K562 (cell line): ENCODE results near the gene TRAPPC4. TPM values are rescaled to one million over a fixed set of nuclear protein-coding genes. Genes with fewer than 3 reads are reported as not detected.
A peak's percentile ranks its signal among the peaks of the same experiment; 100 is the strongest.

Experiments
- ATAC-seq: fragments of 200-7000 bp; cut with Tn5 transposase; 3 replicates; pipeline ENCODE4 v1.9.1; 2020; ENCODE audit warnings: moderate library complexity
- BruUV-seq: library from RNA; stranded (reverse); fragments of 400-500 nt; replicated peaks from 2 replicates; lab custom pipeline; 2021; lab: Mats Ljungman, UMichigan
- CTCF ChIA-PET: fragments of 300-600 bp; formaldehyde crosslinking; extraction: SDS; loops from one replicate; lab custom pipeline; 2021; ENCODE audit warnings: low intra/inter-chr PET ratio; lab: Yijun Ruan, JAX
- POLR2A ChIA-PET: fragments of 300-600, 350-650 bp; sonication (Branson Sonifier 250); formaldehyde crosslinking; extraction: SDS; loops from one replicate; lab custom pipeline; 2021; ENCODE audit warnings: antibody characterized with exemption, inconsistent platforms; lab: Yijun Ruan, JAX
- DNase-seq, 4 experiments: peaks; one replicate each; pipeline versions ENCODE4 v3.0.0 to v3.0.0-alpha.2; 2011 to 2018; ENCODE audit warnings: low spot score in 3 of 4, mixed read lengths in 3 of 4; ENCODE audit errors: extremely low read depth in 1 of 4
- FAIRE-seq: peaks from 2 replicates; lab custom pipeline; 2011; peaks lifted over from hg19 to GRCh38; lab: Jason Lieb, UNC
- H2AFZ ChIP-seq: 2 replicates; pipeline ENCODE4 v1.6.0; 2011; ENCODE audit warnings: low read depth, low read length, control low read depth, inconsistent platforms
- H3K27ac ChIP-seq: fragments of 200-600 bp; 3 replicates; pipeline ENCODE4 v1.8.0; 2011; ENCODE audit warnings: low read depth, mild to moderate bottlenecking, control low read depth, inconsistent platforms, low read length, moderate library complexity, mixed read lengths; ENCODE audit errors: extremely low read depth
- H3K27me3 ChIP-seq, 2 experiments: fragments of 300-600 bp in 1 of 2; 2 replicates in 1 of 2; 3 replicates in 1 of 2; pipeline versions ENCODE4 v1.6.0 to v1.8.0; 2011; ENCODE audit warnings: inconsistent platforms in 2 of 2, low read length in 2 of 2, mild to moderate bottlenecking in 1 of 2, mixed read lengths in 1 of 2, moderate library complexity in 1 of 2; ENCODE audit not compliant: control insufficient read depth in 2 of 2, insufficient read depth in 2 of 2
- H3K36me3 ChIP-seq: fragments of 300-600 bp; 3 replicates; pipeline ENCODE4 v1.8.0; 2011; ENCODE audit warnings: mild to moderate bottlenecking, low read length, inconsistent platforms; ENCODE audit not compliant: control insufficient read depth, insufficient read depth
- H3K4me1 ChIP-seq, 2 experiments: fragments of 200-600 bp in 1 of 2; replicated peaks in 1 of 2; 2 replicates in 1 of 2; 3 replicates in 1 of 2; pipeline versions ENCODE4 v1.5.1 to v1.8.0; 2011; ENCODE audit warnings: inconsistent platforms in 2 of 2, low read length in 2 of 2, mild to moderate bottlenecking in 1 of 2, mixed read lengths in 1 of 2, moderate library complexity in 1 of 2; ENCODE audit not compliant: control insufficient read depth in 2 of 2, insufficient read depth in 2 of 2
- H3K4me2 ChIP-seq: 2 replicates; pipeline ENCODE4 v1.6.1; 2011; ENCODE audit warnings: low read length, control low read depth, inconsistent platforms, mixed read lengths; ENCODE audit not compliant: insufficient read depth
- H3K4me3 ChIP-seq: fragments of 200-600 bp; sonication (generic), shearing (Covaris generic); 2 replicates; pipeline ENCODE4 v1.5.1; 2016; ENCODE audit warnings: control low read depth, inconsistent platforms
- H3K79me2 ChIP-seq: fragments of 200-600 bp; 3 replicates; pipeline ENCODE4 v1.8.0; 2011; ENCODE audit warnings: low read length, inconsistent platforms; ENCODE audit not compliant: control insufficient read depth, insufficient read depth
- H3K9ac ChIP-seq, 2 experiments: 2 replicates each; pipeline versions ENCODE4 v1.6.0 to v1.6.1; 2011; ENCODE audit warnings: low read depth in 2 of 2, low read length in 2 of 2, control low read depth in 1 of 2, inconsistent platforms in 1 of 2, mild to moderate bottlenecking in 1 of 2, mixed read lengths in 1 of 2; ENCODE audit not compliant: insufficient read depth in 1 of 2
- H3K9me1 ChIP-seq: one replicate; pipeline ENCODE4 v1.6.0; 2011; ENCODE audit warnings: inconsistent platforms, mild to moderate bottlenecking, low read length, moderate library complexity; ENCODE audit not compliant: control insufficient read depth, insufficient read depth
- H3K9me3 ChIP-seq: replicated peaks from 2 replicates; pipeline ENCODE4 v1.5.1; 2011; ENCODE audit warnings: low read depth, low read length, inconsistent platforms; ENCODE audit not compliant: control insufficient read depth, insufficient read depth
- H4K20me1 ChIP-seq: replicated peaks from 2 replicates; pipeline ENCODE4 v1.6.1; 2011; ENCODE audit warnings: low read length, inconsistent platforms, mixed read lengths; ENCODE audit not compliant: control insufficient read depth, insufficient read depth
- C11orf30 ChIP-seq: fragments of 450-650 bp; IDR thresholded peaks from 2 replicates; pipeline ENCODE4 v1.6.1; 2016; ENCODE audit warnings: low read depth, mild to moderate bottlenecking
- CEBPZ ChIP-seq: fragments of 150-350 bp; IDR thresholded peaks from 2 replicates; pipeline ENCODE4 v1.6.1; 2014; ENCODE audit warnings: low read depth, mild to moderate bottlenecking, low read length, borderline replicate concordance
- CHD1 ChIP-seq: fragments of 200-600 bp; sonication (generic); IDR thresholded peaks from one replicate; pipeline ENCODE4 v1.6.1; 2012; ENCODE audit warnings: mild to moderate bottlenecking, moderate library complexity, low read length, inconsistent platforms
- CREBBP ChIP-seq: IDR thresholded peaks from one replicate; pipeline ENCODE4 v1.6.1; 2012; ENCODE audit warnings: low read depth, mild to moderate bottlenecking, control low read depth, inconsistent platforms, low read length
- ETV1 ChIP-seq: fragments of 450-650 bp; conservative IDR thresholded peaks from 2 replicates; pipeline ENCODE4 v1.6.1; 2016; ENCODE audit warnings: missing genetic modification characterization, control low read depth, low read depth, missing compliant biosample characterization
- KDM5B ChIP-seq: fragments of 200-600 bp; sonication (generic); IDR thresholded peaks from 2 replicates; pipeline ENCODE4 v1.6.1; 2012; ENCODE audit warnings: low read depth, mild to moderate bottlenecking, moderate library complexity, low read length, control low read depth, inconsistent platforms; ENCODE audit not compliant: insufficient replicate concordance
- MAZ ChIP-seq, 2 experiments: fragments of 450-650 bp in 1 of 2; sonication (generic) in 1 of 2; formaldehyde crosslinking; IDR thresholded peaks in 1 of 2; conservative IDR thresholded peaks in 1 of 2; 2 replicates each; pipeline versions ENCODE4 v1.4.0 to v1.5.0; 2020; ENCODE audit warnings: mild to moderate bottlenecking in 1 of 2, missing genetic modification reagents in 1 of 2
- SMAD4 ChIP-seq: fragments of 250-450 bp; sonication (Bioruptor Pico); conservative IDR thresholded peaks from 2 replicates; pipeline ENCODE4 v1.8.0; 2021; ENCODE audit warnings: inconsistent platforms, mild to moderate bottlenecking, moderate library complexity
- TFAM ChIP-seq: fragments of 250-450 bp; sonication (Bioruptor Pico); conservative IDR thresholded peaks from 2 replicates; pipeline ENCODE4 v1.5.0; 2021; ENCODE audit warnings: mild to moderate bottlenecking, moderate library complexity
- U2AF2 ChIP-seq: fragments of 200-400 bp; formaldehyde crosslinking; optimal IDR thresholded peaks from 2 replicates; pipeline ENCODE3; 2017; ENCODE audit warnings: low read depth, mild to moderate bottlenecking, low read length
- ZBTB33 ChIP-seq: sonication (generic); formaldehyde crosslinking; IDR thresholded peaks from 2 replicates; pipeline ENCODE4 v1.8.1; 2023; ENCODE audit warnings: mild to moderate bottlenecking, missing genetic modification reagents
- WGBS: fragments of 100-300 bp; shearing (Covaris generic); methylation state at CpG from one replicate; pipeline ENCODE4 v1.1.6; 2016; ENCODE audit warnings: low coverage, mixed read lengths; ENCODE audit not compliant: insufficient coverage; ENCODE audit errors: missing lambda C conversion rate; 5-methylcytosine and 5-hydroxymethylcytosine counted together
- in situ Hi-C: fragments of 300-500 bp; cut with MboI; formaldehyde crosslinking; loops from 4 replicates; pipeline ENCODE4 v1.15.0; 2018; ENCODE audit warnings: inconsistent platforms, mixed read lengths
- intact Hi-C: fragments of 100-400 bp; cut with micrococcal nuclease; formaldehyde crosslinking; loops from 2 replicates; pipeline ENCODE4 v1.14.2; 2022
- polyA plus RNA-seq, 8 experiments: library from polyadenylated mRNA; depleted of rRNA in 4 of 8; stranded (reverse) in 5 of 8; unstranded in 3 of 8; fragments of >200 nt; fragmentation: Nextera tagmentation in 2 of 8; fragmentation: Illumina TruSeq in 1 of 8; extraction: Ambion mirVana in 2 of 8; extraction: Trizol in 1 of 8; gene quantifications; 2 replicates each; pipeline versions ENCODE4 v1.2.1 to v1.2.3, GENCODE V29; 2011 to 2014; ENCODE audit warnings: inconsistent platforms in 1 of 8, missing spikeins in 1 of 8
- total RNA-seq, 7 experiments: library from RNA; depleted of rRNA in 6 of 7; stranded (reverse); fragments of >200 nt in 6 of 7; fragmentation: Illumina TruSeq in 2 of 7; extraction: Trizol in 2 of 7; gene quantifications; 2 replicates each; pipeline versions ENCODE4 v1.2.1 to v1.2.3, GENCODE V29; 2011 to 2021; ENCODE audit warnings: low replicate concordance in 1 of 7
- TF ChIP-seq, protein P1 (sequence below): fragments of 450-650 bp; IDR thresholded peaks from one replicate; pipeline ENCODE4 v1.6.1; 2018; ENCODE audit warnings: mild to moderate bottlenecking, moderate library complexity; ENCODE audit not compliant: partially characterized antibody

Gene TRAPPC4
- total and polyA plus RNA-seq, 9 of the 15 experiments (the other 6 are each of a cell fraction or from before 2014, with no cell fraction given) = 121 to 524 (median 142) TPM

- in situ Hi-C loops = no loop called here
- CTCF ChIA-PET = no interaction called here
- TF ChIP-seq MAZ (CRISPR knock-in tag; conservative IDR thresholded peaks at IDR 0.05 in 1 of 2, IDR thresholded peaks at IDR 0.05 in 1 of 2) = no peak
- 0 out of 2 replicates have a peak, but pooled peaks have one; percentile 44 for TF ChIP-seq ZBTB33 (CRISPR knock-in tag)
- no peak for TF ChIP-seq U2AF2
- no peak for TF ChIP-seq C11orf30
- no peak for TF ChIP-seq CREBBP
- no peak for TF ChIP-seq CEBPZ
- TF ChIP-seq ETV1 (tag) = no peak
- TF ChIP-seq KDM5B = no peak
- TF ChIP-seq SMAD4 (CRISPR knock-in tag) = no peak
- TF ChIP-seq, protein P1, sequence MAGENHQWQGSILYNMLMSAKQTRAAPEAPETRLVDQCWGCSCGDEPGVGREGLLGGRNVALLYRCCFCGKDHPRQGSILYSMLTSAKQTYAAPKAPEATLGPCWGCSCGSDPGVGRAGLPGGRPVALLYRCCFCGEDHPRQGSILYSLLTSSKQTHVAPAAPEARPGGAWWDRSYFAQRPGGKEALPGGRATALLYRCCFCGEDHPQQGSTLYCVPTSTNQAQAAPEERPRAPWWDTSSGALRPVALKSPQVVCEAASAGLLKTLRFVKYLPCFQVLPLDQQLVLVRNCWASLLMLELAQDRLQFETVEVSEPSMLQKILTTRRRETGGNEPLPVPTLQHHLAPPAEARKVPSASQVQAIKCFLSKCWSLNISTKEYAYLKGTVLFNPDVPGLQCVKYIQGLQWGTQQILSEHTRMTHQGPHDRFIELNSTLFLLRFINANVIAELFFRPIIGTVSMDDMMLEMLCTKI = no peak
- no peak for TF ChIP-seq CHD1
- TF ChIP-seq TFAM (CRISPR knock-in tag) = no peak
Observed at GRCh38 chr11:118975771-118976709, 42.5 kb upstream of the TRAPPC4 start.

More at GRCh38 chr11:118975771-118976709, 42.5 kb upstream of the TRAPPC4 start:
- H3K36me3 ChIP-seq = no peaks in the 10 kb centered on the region
- H2AFZ ChIP-seq = no peak overlapping the region
- H3K4me2 ChIP-seq = no peak overlapping the region
- DNase-seq (peak in 2 of 4 experiments; percentile 37 to 40), ATAC-seq (no peak), FAIRE-seq (no peak)
- peaks cover 15 to 16% of the 10 kb centered on the region in 2 experiments; a peak in 4 of 5 replicates for H3K4me1 ChIP-seq
- intact Hi-C loops = no loop called here
- no TSS peak for BruUV-seq
- POLR2A ChIA-PET = no interaction called here
- 30% methylated on average over 15 of the region's 15 CpGs for WGBS
- no peaks in the 10 kb centered on the region for H3K79me2 ChIP-seq
- no peak overlapping the region for H3K9ac ChIP-seq
- no peaks in the 10 kb centered on the region for H4K20me1 ChIP-seq
- H3K4me3 ChIP-seq = no peak overlapping the region
- H3K27me3 ChIP-seq = no peaks in the 10 kb centered on the region
- no peaks in the 10 kb centered on the region for H3K9me3 ChIP-seq
- H3K27ac ChIP-seq = no peak overlapping the region
- no peaks in the 10 kb centered on the region for H3K9me1 ChIP-seq
